Measurements from ENCODE around the gene TAAR1. TPM values are rescaled to one million over a fixed set of nuclear protein-coding genes. Genes with fewer than 3 reads are reported as not detected.
"Not testable (repeated sequence)": the region's sequence is repeated elsewhere in the genome, so short reads cannot be mapped to it uniquely, and the experiment has no call there.

The TAAR1 gene
- total RNA-seq, 2 experiments from 2014 or later, result not detected

GRCh38 chr6:132633362-132633761, 25.6 kb downstream of the TAAR1 start:
- Mint-ChIP-seq H3K9me3 (peaks cover 4% of the 10 kb centered on the region), H3K36me3 (no peaks in the 10 kb centered on the region), H3K27me3 (peaks cover 26% of the 10 kb centered on the region), H3K4me1 (no peaks in the 10 kb centered on the region), H3K4me3 (no peak overlapping the region), H3K27ac (no peak overlapping the region)
- DNase-seq, result no peak

GRCh38 chr6:132624175-132624574, 34.8 kb downstream of the TAAR1 start, which contains the start of gene TAAR2:
Gene TAAR2 (minus strand): TSS chr6:132624275. CDS start chr6:132624275, 0 bp downstream.
- Mint-ChIP-seq H3K4me3 (no peak within 1 kb of the TSS), H3K27ac (no peak within 1 kb of the TSS), H3K36me3 (no peaks in the 10 kb centered on the region), H3K9me3 (peaks cover 5% of the 10 kb centered on the region), H3K4me1 (no peaks in the 10 kb centered on the region), H3K27me3 (peaks cover 41% of the 10 kb centered on the region)
- DNase-seq, result no peak

GRCh38 chr6:132623106-132623845, 35.7 kb downstream of the TAAR1 start:
- peaks cover 5% of the 10 kb centered on the region for H3K9me3 Mint-ChIP-seq
- H3K27ac Mint-ChIP-seq, result no peak overlapping the region
- H3K36me3 Mint-ChIP-seq, result no peaks in the 10 kb centered on the region
- peaks cover 39% of the 10 kb centered on the region for H3K27me3 Mint-ChIP-seq
- DNase-seq, result no peak
- H3K4me1 Mint-ChIP-seq, result no peaks in the 10 kb centered on the region
- no peak overlapping the region for H3K4me3 Mint-ChIP-seq

GRCh38 chr6:132616677-132617076, 42.3 kb downstream of the TAAR1 start:
- H3K4me1 Mint-ChIP-seq, result no peaks in the 10 kb centered on the region
- H3K4me3 Mint-ChIP-seq, result no peak overlapping the region
- peaks cover 12% of the 10 kb centered on the region for H3K27me3 Mint-ChIP-seq
- no peak overlapping the region for H3K27ac Mint-ChIP-seq
- no peaks in the 10 kb centered on the region for H3K36me3 Mint-ChIP-seq
- no peaks in the 10 kb centered on the region for H3K9me3 Mint-ChIP-seq
- DNase-seq, result no peak

GRCh38 chr6:132614554-132614953, 44.4 kb downstream of the TAAR1 start:
- Mint-ChIP-seq H3K4me1 (no peaks in the 10 kb centered on the region), H3K4me3 (peak overlapping the region; percentile 15), H3K27me3 (peaks cover 8% of the 10 kb centered on the region), H3K27ac (no peak overlapping the region), H3K9me3 (no peaks in the 10 kb centered on the region), H3K36me3 (no peaks in the 10 kb centered on the region)
- DNase-seq, result no peak

- Mint-ChIP-seq H3K27ac (no peak overlapping the region), H3K4me1 (no peaks in the 10 kb centered on the region)
Observed at GRCh38 chr6:132612449-132613108, 46.4 kb downstream of the TAAR1 start.

GRCh38 chr6:132611616-132612015, 47.4 kb downstream of the TAAR1 start:
- H3K36me3 Mint-ChIP-seq, result no peaks in the 10 kb centered on the region

More at GRCh38 chr6:132612449-132613108, 46.4 kb downstream of the TAAR1 start:
- Mint-ChIP-seq H3K27me3 (peaks cover 8% of the 10 kb centered on the region), H3K36me3 (no peaks in the 10 kb centered on the region), H3K4me3 (no peak overlapping the region), H3K9me3 (no peaks in the 10 kb centered on the region)
- DNase-seq, result no peak

GRCh38 chr6:132607544-132608233, 51.3 kb downstream of the TAAR1 start:
- DNase-seq, result no peak
- Mint-ChIP-seq H3K27ac (no peak overlapping the region), H3K4me3 (no peak overlapping the region), H3K9me3 (no peaks in the 10 kb centered on the region), H3K36me3 (no peaks in the 10 kb centered on the region), H3K4me1 (no peaks in the 10 kb centered on the region), H3K27me3 (peaks cover 11% of the 10 kb centered on the region)

More at GRCh38 chr6:132611616-132612015, 47.4 kb downstream of the TAAR1 start:
- H3K4me3 Mint-ChIP-seq, result no peak overlapping the region
- no peak overlapping the region for H3K27ac Mint-ChIP-seq
- no peaks in the 10 kb centered on the region for H3K9me3 Mint-ChIP-seq
- H3K27me3 Mint-ChIP-seq, result peaks cover 9% of the 10 kb centered on the region
- H3K4me1 Mint-ChIP-seq, result no peaks in the 10 kb centered on the region
- DNase-seq, result no peak

GRCh38 chr6:132604635-132605152, 54.3 kb downstream of the TAAR1 start:
- Mint-ChIP-seq H3K27ac (no peak overlapping the region), H3K36me3 (no peaks in the 10 kb centered on the region), H3K4me1 (no peaks in the 10 kb centered on the region), H3K27me3 (peaks cover 22% of the 10 kb centered on the region), H3K9me3 (no peaks in the 10 kb centered on the region), H3K4me3 (no peak overlapping the region)
- no peak for DNase-seq

- not testable (repeated sequence) for H3K4me1 Mint-ChIP-seq, H3K27ac Mint-ChIP-seq, DNase-seq, H3K36me3 Mint-ChIP-seq, H3K9me3 Mint-ChIP-seq, H3K4me3 Mint-ChIP-seq
- H3K27me3 Mint-ChIP-seq, result peaks cover 24% of the 10 kb centered on the region
Observed at GRCh38 chr6:132600900-132601299, 58.1 kb downstream of the TAAR1 start.

GRCh38 chr6:132598473-132598872, 60.5 kb downstream of the TAAR1 start:
- Mint-ChIP-seq H3K4me3 (no peak overlapping the region), H3K27me3 (peaks cover 21% of the 10 kb centered on the region), H3K4me1 (no peaks in the 10 kb centered on the region), H3K36me3 (no peaks in the 10 kb centered on the region), H3K9me3 (no peaks in the 10 kb centered on the region), H3K27ac (no peak overlapping the region)
- DNase-seq, result no peak

GRCh38 chr6:132596201-132596600, 62.8 kb downstream of the TAAR1 start:
- Mint-ChIP-seq H3K36me3 (no peaks in the 10 kb centered on the region), H3K27me3 (peaks cover 12% of the 10 kb centered on the region), H3K4me1 (no peaks in the 10 kb centered on the region), H3K9me3 (no peaks in the 10 kb centered on the region), H3K4me3 (no peak overlapping the region), H3K27ac (no peak overlapping the region)
- DNase-seq, result no peak

Data from activated naive CD8-positive, alpha-beta T cell treated with anti-CD3 and anti-CD28 coated beads for 36 hours (primary cell).